ENCODE data around the gene PLD6. TPM values are rescaled to one million over a fixed set of nuclear protein-coding genes. Genes with fewer than 3 reads are reported as not detected.

The PLD6 gene
- total RNA-seq, 1 experiment from 2014 or later: 2.9 TPM

DNA sequence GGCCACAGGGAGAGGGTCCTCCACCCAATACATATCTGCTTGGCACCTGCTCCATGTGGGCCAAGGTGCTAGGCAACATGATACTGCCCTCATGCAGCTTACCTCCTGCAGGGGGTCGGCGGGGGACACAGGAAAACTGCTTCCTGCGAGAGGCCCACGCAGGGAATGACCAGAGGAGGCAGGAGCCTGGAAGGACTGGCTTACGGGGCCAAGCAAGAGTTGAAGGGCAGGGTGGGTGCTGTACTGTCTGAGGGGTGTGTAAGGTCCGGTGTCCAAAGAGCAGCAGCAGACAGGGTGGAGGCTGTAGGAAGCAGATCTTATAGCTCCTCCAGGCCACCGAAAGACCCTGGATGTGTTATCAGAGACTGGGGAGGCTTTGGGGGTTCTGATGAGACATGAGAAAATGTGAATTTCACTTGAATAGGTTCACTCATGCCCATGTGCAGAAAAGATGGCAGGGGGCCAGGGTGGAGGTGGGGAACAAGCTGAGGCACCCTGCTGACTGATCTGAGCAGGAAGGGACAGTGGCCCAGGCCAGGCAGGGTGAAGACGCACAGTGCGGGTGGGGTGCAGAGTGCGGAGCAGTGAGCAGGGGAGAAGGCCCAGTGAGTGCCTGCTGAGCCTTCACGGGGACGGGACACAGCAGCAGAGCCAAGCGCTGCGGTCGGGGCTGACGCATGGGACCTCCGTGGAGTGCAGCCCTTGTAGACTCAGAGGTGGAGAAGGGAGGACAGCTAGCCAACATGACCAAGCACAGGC is 22.6 kb upstream of the PLD6 start:
- Mint-ChIP-seq H3K4me3 (ENCODE audit: low read depth, unreplicated experiment) (no peak overlapping the region), H3K27ac (ENCODE audit: unreplicated experiment) (no peak overlapping the region), H3K27me3 (ENCODE audit: unreplicated experiment) (no peaks in the 10 kb centered on the region), H3K9me3 (ENCODE audit: low read depth, unreplicated experiment) (no peaks in the 10 kb centered on the region), H3K4me1 (ENCODE audit: low read depth, unreplicated experiment) (no peaks in the 10 kb centered on the region), H3K36me3 (ENCODE audit: insufficient read depth, unreplicated experiment) (peaks cover 37% of the 10 kb centered on the region)
- TF ChIP-seq, protein P1, sequence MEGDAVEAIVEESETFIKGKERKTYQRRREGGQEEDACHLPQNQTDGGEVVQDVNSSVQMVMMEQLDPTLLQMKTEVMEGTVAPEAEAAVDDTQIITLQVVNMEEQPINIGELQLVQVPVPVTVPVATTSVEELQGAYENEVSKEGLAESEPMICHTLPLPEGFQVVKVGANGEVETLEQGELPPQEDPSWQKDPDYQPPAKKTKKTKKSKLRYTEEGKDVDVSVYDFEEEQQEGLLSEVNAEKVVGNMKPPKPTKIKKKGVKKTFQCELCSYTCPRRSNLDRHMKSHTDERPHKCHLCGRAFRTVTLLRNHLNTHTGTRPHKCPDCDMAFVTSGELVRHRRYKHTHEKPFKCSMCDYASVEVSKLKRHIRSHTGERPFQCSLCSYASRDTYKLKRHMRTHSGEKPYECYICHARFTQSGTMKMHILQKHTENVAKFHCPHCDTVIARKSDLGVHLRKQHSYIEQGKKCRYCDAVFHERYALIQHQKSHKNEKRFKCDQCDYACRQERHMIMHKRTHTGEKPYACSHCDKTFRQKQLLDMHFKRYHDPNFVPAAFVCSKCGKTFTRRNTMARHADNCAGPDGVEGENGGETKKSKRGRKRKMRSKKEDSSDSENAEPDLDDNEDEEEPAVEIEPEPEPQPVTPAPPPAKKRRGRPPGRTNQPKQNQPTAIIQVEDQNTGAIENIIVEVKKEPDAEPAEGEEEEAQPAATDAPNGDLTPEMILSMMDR (IDR thresholded peaks at IDR 0.05; ENCODE audit: unreplicated experiment): no peak
- CTCF ChIA-PET: no interaction called here
- BruUV-seq (replicated peaks): no TSS peak
- intact Hi-C loops (cut with micrococcal nuclease; ENCODE audit: unreplicated experiment): no loop called here
- no peak for DNase-seq

DNA sequence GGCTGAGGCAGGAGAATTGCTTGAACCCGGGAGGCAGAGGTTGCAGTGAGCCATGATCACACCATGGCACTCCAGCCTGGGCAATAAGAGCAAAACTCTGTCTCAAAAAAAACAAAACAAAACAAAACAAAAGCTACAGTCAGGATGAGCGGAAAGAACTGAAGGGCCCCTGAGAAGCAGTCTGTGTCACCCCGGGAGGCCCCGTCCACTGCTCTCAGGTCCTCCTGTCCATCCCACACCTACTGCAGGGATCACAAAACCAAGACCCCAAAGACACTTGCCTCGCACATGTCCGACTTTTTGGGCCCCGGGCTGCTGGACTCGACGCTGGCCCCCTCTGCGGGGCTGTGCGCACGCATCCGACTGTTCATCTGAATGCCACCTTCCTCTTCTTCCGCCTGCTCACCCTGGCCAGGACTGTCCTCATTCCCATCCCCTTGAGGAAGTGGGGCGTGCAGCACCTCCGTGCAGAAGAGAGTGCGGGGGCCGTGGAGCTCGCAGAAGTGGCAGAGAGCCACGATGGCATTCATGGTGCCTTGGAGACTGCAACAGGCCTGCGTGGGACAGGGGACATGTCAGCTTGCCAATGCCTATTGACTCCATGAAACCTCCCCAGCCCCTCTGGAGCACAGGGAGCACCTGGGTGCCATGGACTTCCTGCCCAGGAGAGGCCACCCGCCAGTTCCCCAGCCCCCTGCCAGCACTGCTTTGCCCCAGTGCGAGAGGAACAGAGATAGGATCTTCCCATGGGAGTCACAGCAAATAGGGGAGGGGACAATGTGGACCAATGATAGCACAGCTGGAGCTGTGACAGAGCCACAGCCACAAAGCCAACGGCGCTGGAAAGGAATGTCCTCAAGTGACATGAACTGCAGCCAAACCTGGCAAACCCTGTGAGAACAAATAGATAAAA is 21.7 kb upstream of the PLD6 start:
- Mint-ChIP-seq H3K4me3 (ENCODE audit: low read depth, unreplicated experiment) (no peak overlapping the region), H3K4me1 (ENCODE audit: low read depth, unreplicated experiment) (no peaks in the 10 kb centered on the region), H3K27ac (ENCODE audit: unreplicated experiment) (no peak overlapping the region), H3K9me3 (ENCODE audit: low read depth, unreplicated experiment) (no peaks in the 10 kb centered on the region), H3K36me3 (ENCODE audit: insufficient read depth, unreplicated experiment) (peaks cover 44% of the 10 kb centered on the region), H3K27me3 (ENCODE audit: unreplicated experiment) (no peaks in the 10 kb centered on the region)
- TF ChIP-seq, protein P1 (IDR thresholded peaks at IDR 0.05; ENCODE audit: unreplicated experiment): no peak
- CTCF ChIA-PET: no interaction called here
- BruUV-seq (replicated peaks): no TSS peak
- DNase-seq: no peak
- intact Hi-C loops (cut with micrococcal nuclease; ENCODE audit: unreplicated experiment): no loop called here

DNA sequence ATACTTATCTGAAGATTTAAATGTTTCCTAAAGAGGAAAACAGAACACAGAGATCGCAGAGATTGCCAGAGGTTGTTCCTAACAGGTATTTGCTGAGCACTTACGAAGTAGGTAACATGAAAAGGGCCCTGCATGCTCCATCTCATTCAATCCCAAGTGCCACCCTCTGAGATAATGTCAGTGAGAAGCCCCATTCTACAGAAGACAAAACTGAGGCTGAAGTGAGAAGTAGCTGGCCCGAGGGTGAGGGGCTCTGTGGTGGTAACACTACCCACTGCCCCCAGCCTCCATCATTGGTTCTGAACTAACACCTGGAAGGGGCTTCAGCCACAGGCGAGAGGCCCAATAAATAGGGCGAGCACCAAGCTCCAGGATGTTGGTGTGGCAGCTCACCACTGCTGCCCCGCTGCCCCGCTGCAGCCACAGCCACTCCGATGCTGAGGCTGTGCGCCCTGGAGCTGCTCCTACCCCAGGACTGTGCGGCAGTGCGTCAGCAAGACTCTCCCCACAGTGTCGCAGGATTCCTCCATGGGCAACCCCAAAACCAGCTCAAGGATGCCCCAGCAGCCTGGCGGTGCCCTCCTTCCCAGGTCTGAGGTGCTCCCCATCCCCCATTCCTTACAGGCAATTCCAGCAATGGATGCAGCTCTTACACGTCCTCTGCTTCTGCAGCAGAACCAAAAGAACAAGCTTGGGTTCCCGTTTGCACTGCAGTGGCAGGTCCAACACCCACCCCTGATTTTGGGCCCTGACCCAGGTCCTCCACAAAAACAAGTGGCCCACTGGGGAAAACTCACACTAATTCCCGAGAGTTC is 20.5 kb upstream of the PLD6 start:
- Mint-ChIP-seq H3K27ac (ENCODE audit: unreplicated experiment) (no peak overlapping the region), H3K4me3 (ENCODE audit: low read depth, unreplicated experiment) (no peak overlapping the region), H3K4me1 (ENCODE audit: low read depth, unreplicated experiment) (no peaks in the 10 kb centered on the region), H3K36me3 (ENCODE audit: insufficient read depth, unreplicated experiment) (peaks cover 48% of the 10 kb centered on the region), H3K9me3 (ENCODE audit: low read depth, unreplicated experiment) (no peaks in the 10 kb centered on the region), H3K27me3 (ENCODE audit: unreplicated experiment) (no peaks in the 10 kb centered on the region)
- CTCF ChIA-PET: no interaction called here
- TF ChIP-seq, protein P1 (IDR thresholded peaks at IDR 0.05; ENCODE audit: unreplicated experiment): no peak
- DNase-seq: no peak
- no TSS peak for BruUV-seq (replicated peaks)
- intact Hi-C loops (cut with micrococcal nuclease; ENCODE audit: unreplicated experiment): no loop called here

DNA sequence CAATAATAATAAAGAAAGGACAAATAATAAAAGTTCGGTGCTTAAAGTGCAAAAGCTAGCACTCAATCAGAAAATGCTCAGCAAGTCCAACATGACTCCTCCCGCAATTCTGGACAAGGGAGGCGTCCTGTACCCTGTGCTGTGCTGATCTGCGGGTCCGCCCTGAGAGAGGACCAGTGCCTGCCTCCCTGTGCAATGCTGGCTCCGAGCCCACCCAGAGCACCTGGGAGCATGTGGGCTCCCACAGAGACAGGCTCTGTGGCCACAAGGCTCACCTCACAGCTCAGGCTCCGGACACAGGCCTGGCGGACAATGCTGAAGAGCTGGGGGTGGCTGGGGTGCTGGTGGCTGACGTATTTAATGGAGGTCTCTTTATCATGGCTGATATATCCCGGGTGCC is 19.8 kb upstream of the PLD6 start:
- DNase-seq: no peak
- CTCF ChIA-PET: no interaction called here
- Mint-ChIP-seq H3K36me3 (ENCODE audit: insufficient read depth, unreplicated experiment) (peaks cover 48% of the 10 kb centered on the region), H3K9me3 (ENCODE audit: low read depth, unreplicated experiment) (no peaks in the 10 kb centered on the region), H3K27me3 (ENCODE audit: unreplicated experiment) (no peaks in the 10 kb centered on the region), H3K4me3 (ENCODE audit: low read depth, unreplicated experiment) (no peak overlapping the region), H3K4me1 (ENCODE audit: low read depth, unreplicated experiment) (no peaks in the 10 kb centered on the region), H3K27ac (ENCODE audit: unreplicated experiment) (no peak overlapping the region)
- TF ChIP-seq, protein P1 (IDR thresholded peaks at IDR 0.05; ENCODE audit: unreplicated experiment): no peak
- intact Hi-C loops (cut with micrococcal nuclease; ENCODE audit: unreplicated experiment): no loop called here
- BruUV-seq (replicated peaks): no TSS peak
